Pancreas (tissue), 10 donors: Measurements from ENCODE around the gene NOTUM. TPM values are rescaled to one million over a fixed set of nuclear protein-coding genes. Genes with fewer than 3 reads are reported as not detected.

Experiments used
- ATAC-seq, 4 donors: fragments of 200-7000 bp; cut with Tn5 transposase; one replicate each; pipeline versions ENCODE4 v1.8.0 to v1.9.1; 2020; ENCODE audit warnings: mild to moderate bottlenecking in 4 of 4, moderate library complexity in 4 of 4
- DNase-seq, 6 donors: peaks; one replicate each; pipeline ENCODE4 v3.0.0-alpha.2; 2020
- FAIRE-seq: peaks from 2 replicates; lab custom pipeline; 2012; peaks lifted over from hg19 to GRCh38; lab: Jason Lieb, UNC
- H3K27ac ChIP-seq, 4 donors: fragments of 200-600 bp; sonication (generic); 1 replicate in 3 of 4; 2 replicates in 1 of 4; pipeline versions ENCODE4 v1.5.0 to v1.8.0; 2020
- H3K27me3 ChIP-seq, 4 donors: fragments of 200-600 bp; one replicate each; pipeline ENCODE4 v1.8.0; 2021
- H3K36me3 ChIP-seq, 3 donors: fragments of 200-600 bp; sonication (generic) in 1 of 3; one replicate each; pipeline versions ENCODE4 v1.5.0 to v1.8.0; 2020 to 2021
- H3K4me1 ChIP-seq, 3 donors: fragments of 200-600 bp; one replicate each; pipeline ENCODE4 v1.8.0; 2021
- H3K4me3 ChIP-seq, 4 donors: fragments of 200-600 bp; sonication (generic) in 2 of 4; one replicate each; pipeline versions ENCODE4 v1.5.0 to v1.8.0; 2020 to 2021
- H3K9me3 ChIP-seq, 4 donors: fragments of 200-600 bp; one replicate each; pipeline ENCODE4 v1.8.0; 2021
- WGBS, 2 donors: extraction: QIAGEN DNeasy Blood & Tissue Kit; methylation state at CpG; one replicate each; pipeline ENCODE4 v1.1.7; 2013; 5-methylcytosine and 5-hydroxymethylcytosine counted together
- intact Hi-C, 3 donors: fragments of 100-400 bp; cut with DNase I; formaldehyde crosslinking; loops; one replicate each; pipeline versions ENCODE4 v1.11.1 to v1.14.2; 2022
- polyA plus RNA-seq, 2 donors: library from polyadenylated mRNA; stranded (reverse); fragments of 200-250 nt; gene quantifications; one replicate each; pipeline ENCODE4 v1.2.3, GENCODE V29; 2013
- total RNA-seq, 6 donors: library from RNA; stranded (reverse); fragmentation: NEBNext Ultra II Directional in 4 of 6; extraction: Animal tissue kit (Norgen Biotek cat#: 25700) in 4 of 6; gene quantifications; one replicate each; pipeline versions ENCODE4 v1.2.1 to v1.2.4, GENCODE V29; 2021 to 2023
- TF ChIP-seq, protein P1 (sequence below), 4 donors: fragments of 200-600 bp; sonication (generic) in 3 of 4; IDR thresholded peaks; one replicate each; pipeline versions ENCODE4 v1.5.0 to v1.8.0; 2021; ENCODE audit warnings: antibody characterized with exemption in 4 of 4
- donor health status: healthy with polysubstance abuse.
- donor health status: DM: no; HTN: no; CAD: no; lungs with moderate emphysema.
- donor health status: DM: no; HTN: no; CAD: no.
- donor health status: control.
- donor health status: control.
- donor health status: Bipolar disorder and iron deficiency.
- donor health status: DM: yes; HTN: yes; CAD: no.
- donor health status: DM: no; HTN: no; CAD: no.
- donor health status: DM: no; HTN: no; CAD: no.
- donor health status: DM: yes; HTN: yes; CAD: no.

NOTUM gene
- total and polyA plus RNA-seq, 8 donors = 0.14 to 0.44 (median 0.21) TPM; not detected in 1

DNA sequence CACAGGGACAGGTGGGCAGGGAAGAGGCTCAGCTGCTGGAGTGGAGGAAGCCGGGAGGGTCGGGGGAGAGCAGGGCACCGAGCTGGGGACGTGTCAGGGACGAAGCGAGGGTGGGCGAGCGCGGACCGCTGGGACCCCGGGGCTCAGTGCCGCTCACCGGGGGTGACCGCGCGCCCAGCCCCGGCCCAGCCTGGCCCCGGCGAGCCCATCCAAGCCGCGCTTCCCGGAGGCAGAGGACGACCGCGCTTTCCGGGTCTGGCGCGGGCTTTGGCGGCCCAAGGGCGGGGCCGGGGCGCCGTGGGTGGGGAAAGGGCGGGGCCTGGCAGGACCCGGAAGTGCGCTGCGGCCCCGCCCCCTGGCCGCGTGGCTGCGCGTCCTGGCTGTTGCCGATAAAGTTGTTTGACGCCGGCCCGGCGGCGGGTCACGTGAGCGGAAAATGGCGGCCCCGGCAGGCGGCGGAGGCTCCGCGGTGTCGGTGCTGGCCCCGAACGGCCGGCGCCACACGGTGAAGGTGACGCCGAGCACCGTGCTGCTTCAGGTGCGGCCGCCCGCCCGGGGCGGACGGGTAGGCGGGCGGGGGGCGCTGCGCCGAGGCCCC lies 16.3 kb upstream of the NOTUM start, which contains the start of gene ASPSCR1:
Gene ASPSCR1 (plus strand): TSS at position 419 of the 598 bp plus-strand sequence. CDS start 18 bp downstream, at position 437.
- DNase-seq (peak; percentile 86 to 99 (median 94)), FAIRE-seq (no peak), ATAC-seq (peak; percentile 95 to 98 (median 98))
- intact Hi-C loops = no loop called here
- no peaks in the 10 kb centered on the region for H3K36me3 ChIP-seq
- WGBS, 2 donors = 0 to 1% methylated on average over 32 to 76 of the region's 76 CpGs
- H3K27me3 ChIP-seq = no peaks in the 10 kb centered on the region
- peak within 1 kb of the TSS; percentile 88 to 92 (median 90) for H3K27ac ChIP-seq
- H3K4me3 ChIP-seq = peak within 1 kb of the TSS; percentile 64 to 97 (median 84)
- no peaks in the 10 kb centered on the region for H3K9me3 ChIP-seq
- H3K4me1 ChIP-seq = peaks cover 0 to 7% (median 3%) of the 10 kb centered on the region in 3 donors
- TF ChIP-seq, protein P1, sequence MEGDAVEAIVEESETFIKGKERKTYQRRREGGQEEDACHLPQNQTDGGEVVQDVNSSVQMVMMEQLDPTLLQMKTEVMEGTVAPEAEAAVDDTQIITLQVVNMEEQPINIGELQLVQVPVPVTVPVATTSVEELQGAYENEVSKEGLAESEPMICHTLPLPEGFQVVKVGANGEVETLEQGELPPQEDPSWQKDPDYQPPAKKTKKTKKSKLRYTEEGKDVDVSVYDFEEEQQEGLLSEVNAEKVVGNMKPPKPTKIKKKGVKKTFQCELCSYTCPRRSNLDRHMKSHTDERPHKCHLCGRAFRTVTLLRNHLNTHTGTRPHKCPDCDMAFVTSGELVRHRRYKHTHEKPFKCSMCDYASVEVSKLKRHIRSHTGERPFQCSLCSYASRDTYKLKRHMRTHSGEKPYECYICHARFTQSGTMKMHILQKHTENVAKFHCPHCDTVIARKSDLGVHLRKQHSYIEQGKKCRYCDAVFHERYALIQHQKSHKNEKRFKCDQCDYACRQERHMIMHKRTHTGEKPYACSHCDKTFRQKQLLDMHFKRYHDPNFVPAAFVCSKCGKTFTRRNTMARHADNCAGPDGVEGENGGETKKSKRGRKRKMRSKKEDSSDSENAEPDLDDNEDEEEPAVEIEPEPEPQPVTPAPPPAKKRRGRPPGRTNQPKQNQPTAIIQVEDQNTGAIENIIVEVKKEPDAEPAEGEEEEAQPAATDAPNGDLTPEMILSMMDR (IDR thresholded peaks at IDR 0.05) = no peak

DNA sequence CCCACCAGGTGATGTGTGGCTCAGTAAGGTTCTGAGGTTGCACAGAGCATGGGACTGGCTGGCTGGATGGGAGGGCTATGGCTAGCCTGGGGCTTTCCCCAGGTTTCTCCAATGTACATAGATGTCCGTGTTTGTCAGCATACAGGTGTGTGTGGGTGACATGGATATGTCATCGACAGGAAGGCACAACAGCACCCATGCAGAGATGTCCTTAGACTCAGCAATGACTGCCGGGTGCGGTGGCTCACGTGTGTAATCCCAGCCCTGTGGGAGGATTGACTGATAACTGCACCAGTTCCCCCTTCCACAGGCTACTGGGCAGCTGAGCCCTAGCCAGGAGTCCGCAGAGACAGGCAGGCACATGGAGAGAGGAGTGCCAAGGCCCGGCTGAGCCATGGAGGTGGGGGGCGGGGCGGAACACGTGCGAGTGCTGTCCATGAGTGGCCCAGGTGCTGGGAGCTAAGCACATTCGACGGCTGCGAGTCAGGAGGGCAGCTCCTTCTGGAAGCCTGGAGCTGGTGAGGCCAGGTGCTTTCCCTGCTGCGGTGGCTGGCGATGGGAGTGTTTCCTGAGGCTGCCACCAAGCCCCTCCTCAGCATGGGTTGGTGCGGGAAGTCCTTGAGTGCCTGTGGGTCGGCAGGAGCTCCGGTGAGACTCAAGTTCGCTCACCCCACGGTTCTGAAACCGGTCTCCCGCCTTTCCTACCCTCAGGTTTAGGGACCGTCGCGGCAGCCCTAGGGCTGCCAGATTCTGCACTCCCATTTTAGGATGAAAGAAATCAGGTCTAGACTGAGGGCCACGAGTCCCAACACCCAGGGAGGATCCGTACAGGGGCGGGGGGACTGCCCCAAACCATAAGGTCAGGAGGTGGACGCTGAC lies 15.6 kb upstream of the NOTUM start:
- intact Hi-C loops = no loop called here
- peak overlapping the region; percentile 64 to 97 (median 84) for H3K4me3 ChIP-seq
- DNase-seq (peak; percentile 63 to 88 (median 79)), FAIRE-seq (no peak), ATAC-seq (peak; percentile 36 to 64 (median 46))
- H3K4me1 ChIP-seq = peaks cover 0 to 7% (median 3%) of the 10 kb centered on the region in 3 donors
- TF ChIP-seq, protein P1 (IDR thresholded peaks at IDR 0.05) = no peak
- H3K27me3 ChIP-seq = no peaks in the 10 kb centered on the region
- 19 to 22% methylated on average over 30 of the region's 30 CpGs for WGBS, 2 donors
- peak overlapping the region; percentile 88 to 92 (median 90) for H3K27ac ChIP-seq
- no peaks in the 10 kb centered on the region for H3K9me3 ChIP-seq
- no peaks in the 10 kb centered on the region for H3K36me3 ChIP-seq

DNA sequence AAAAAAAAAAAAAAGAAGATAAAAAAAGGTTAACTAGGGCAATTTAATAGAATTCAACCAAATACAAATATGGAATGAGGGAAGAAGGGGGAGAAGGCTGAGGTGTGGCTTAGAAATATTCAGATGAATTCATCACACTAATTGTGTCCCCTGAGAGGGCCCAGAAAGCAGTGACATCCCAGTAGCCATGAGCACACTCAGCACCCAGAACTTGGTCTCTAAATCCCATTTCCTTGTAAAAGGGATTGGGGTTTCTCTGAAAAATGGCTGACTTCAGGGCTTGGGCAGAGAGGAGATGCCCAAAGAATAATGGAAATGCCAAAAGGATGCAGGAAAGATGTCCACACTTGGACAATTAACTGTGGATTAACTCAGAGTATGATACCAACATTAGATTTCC lies 12.4 kb upstream of the NOTUM start:
- no peak for DNase-seq
- intact Hi-C loops = no loop called here
- Histone ChIP-seq H3K9me3 (no peaks in the 10 kb centered on the region), H3K36me3 (no peaks in the 10 kb centered on the region), H3K4me1 (peaks cover 0 to 5% (median under 1%) of the 10 kb centered on the region in 3 donors), H3K27ac (no peak overlapping the region), H3K4me3 (no peak overlapping the region), H3K27me3 (no peaks in the 10 kb centered on the region)
- FAIRE-seq = no peak
- TF ChIP-seq, protein P1 (IDR thresholded peaks at IDR 0.05) = no peak
- no peak for ATAC-seq

DNA sequence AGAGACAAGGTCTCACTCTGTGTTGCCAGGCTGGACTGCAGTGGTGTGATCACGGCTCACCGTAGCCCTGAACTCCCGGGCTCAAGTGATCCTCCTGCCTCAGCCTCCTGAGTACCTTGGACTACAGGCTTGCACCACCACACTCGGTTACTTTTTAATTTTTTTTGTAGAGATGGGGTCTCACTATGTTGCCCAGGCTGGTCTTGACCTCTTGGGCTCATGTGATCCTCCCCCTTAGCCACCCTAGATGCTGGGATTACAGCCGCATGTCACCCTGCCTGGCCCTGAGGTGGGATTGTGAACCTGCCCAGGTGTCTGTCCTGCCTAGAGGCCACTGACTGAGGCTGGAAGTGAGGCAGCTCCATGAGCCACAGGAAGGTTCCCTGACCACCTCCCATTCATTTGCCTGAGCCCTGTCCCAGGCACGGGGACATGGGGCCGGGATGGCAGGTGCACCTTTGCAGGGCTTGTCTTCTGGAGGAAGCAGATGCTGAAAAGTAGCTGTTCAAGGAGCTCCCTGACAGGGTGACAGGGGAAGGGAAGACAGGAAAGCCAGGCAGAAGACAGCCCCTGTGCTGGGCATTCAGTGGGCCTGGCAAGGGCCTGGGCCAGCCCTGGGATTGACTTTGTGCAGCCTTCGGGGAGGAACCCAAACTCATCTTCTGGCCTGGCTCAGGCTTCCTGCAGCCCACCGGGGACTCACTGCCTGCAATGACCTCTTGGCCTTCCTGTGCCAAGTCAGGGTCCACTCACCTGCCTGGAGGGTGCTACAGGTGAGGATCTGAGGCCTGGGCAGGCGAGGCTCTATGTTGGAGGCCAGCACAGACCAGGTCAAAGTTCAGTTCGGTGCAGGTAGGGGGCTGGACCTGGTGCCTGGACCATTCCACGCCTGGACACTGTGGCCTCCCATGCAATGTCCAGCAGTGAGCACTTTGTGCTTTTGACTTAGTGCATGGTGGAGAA lies 8.1 kb upstream of the NOTUM start:
- 79% methylated on average over 12 of the region's 12 CpGs for WGBS, 2 donors
- TF ChIP-seq, protein P1 (IDR thresholded peaks at IDR 0.05) = no peak
- no peak for FAIRE-seq
- H3K4me1 ChIP-seq = peaks cover 0 to 9% (median 3%) of the 10 kb centered on the region in 3 donors
- no peaks in the 10 kb centered on the region for H3K36me3 ChIP-seq
- no peak overlapping the region for H3K4me3 ChIP-seq
- H3K9me3 ChIP-seq = no peaks in the 10 kb centered on the region
- intact Hi-C loops = no loop called here
- no peak overlapping the region for H3K27ac ChIP-seq
- DNase-seq = no peak
- H3K27me3 ChIP-seq = no peaks in the 10 kb centered on the region
- ATAC-seq = no peak
